Thyroid gland (tissue), 4 donors: ENCODE results near the gene PRKCQ.

Source experiments
- POLR2A ChIP-seq, 2 donors: fragments of 450-650 bp; IDR thresholded peaks; one replicate each; pipeline ENCODE4 v1.6.1; 2017; ENCODE audit warnings: antibody characterized with exemption in 2 of 2, mild to moderate bottlenecking in 2 of 2, moderate library complexity in 1 of 2
- TF ChIP-seq, protein P1 (sequence below), 6 experiments: fragments of 200-600 bp in 3 of 6; fragments of 450-650 bp in 3 of 6; sonication (generic) in 3 of 6; IDR thresholded peaks; one replicate each; pipeline ENCODE4 v1.5.1; 2016 to 2019; ENCODE audit warnings: antibody characterized with exemption in 6 of 6, mild to moderate bottlenecking in 2 of 6, inconsistent platforms in 1 of 6, moderate library complexity in 1 of 6

DNA sequence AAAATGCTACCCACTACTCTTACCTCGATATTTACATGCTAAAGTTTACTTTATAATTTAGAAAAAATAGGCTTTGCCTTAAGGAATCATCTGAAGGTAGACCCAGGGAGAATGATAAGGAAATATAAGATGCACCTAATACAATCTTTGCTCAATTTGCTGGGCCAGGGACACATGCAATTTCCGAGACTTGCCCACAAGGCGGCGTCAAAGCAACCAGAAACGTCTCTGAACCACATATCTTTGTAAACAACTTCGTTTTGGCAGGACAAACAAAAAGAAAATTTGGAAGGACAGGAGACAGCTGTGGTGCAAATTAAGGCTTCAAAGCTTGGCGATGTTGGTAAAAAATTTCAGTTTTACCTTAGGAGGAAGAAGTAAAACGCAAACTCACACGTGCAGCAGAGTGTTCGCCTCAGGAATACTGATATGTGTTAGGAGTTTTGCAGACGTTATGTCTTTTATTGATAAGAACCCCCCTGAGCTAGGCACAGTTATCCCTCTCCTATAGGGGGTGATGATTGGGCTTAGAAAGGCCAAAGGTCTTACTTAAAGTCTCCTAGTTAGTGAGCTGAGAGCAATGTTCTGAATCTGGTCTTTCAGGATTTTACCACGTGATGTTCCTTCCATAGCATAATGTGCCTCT lies 134.3 kb downstream of the PRKCQ start:
- TF ChIP-seq, protein P1, sequence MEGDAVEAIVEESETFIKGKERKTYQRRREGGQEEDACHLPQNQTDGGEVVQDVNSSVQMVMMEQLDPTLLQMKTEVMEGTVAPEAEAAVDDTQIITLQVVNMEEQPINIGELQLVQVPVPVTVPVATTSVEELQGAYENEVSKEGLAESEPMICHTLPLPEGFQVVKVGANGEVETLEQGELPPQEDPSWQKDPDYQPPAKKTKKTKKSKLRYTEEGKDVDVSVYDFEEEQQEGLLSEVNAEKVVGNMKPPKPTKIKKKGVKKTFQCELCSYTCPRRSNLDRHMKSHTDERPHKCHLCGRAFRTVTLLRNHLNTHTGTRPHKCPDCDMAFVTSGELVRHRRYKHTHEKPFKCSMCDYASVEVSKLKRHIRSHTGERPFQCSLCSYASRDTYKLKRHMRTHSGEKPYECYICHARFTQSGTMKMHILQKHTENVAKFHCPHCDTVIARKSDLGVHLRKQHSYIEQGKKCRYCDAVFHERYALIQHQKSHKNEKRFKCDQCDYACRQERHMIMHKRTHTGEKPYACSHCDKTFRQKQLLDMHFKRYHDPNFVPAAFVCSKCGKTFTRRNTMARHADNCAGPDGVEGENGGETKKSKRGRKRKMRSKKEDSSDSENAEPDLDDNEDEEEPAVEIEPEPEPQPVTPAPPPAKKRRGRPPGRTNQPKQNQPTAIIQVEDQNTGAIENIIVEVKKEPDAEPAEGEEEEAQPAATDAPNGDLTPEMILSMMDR (IDR thresholded peaks at IDR 0.05) = peak in 2 of 6 experiments; percentile 36 to 41
- TF ChIP-seq POLR2A (IDR thresholded peaks at IDR 0.05) = no peak
